Stomach (tissue), 4 donors: ENCODE results near the gene MAEA.

ENCODE experiments used
- EP300 ChIP-seq: sonication (generic); formaldehyde crosslinking; IDR thresholded peaks from one replicate; pipeline ENCODE4 v1.6.1; 2017; ENCODE audit warnings: antibody characterized with exemption
- POLR2A ChIP-seq, 4 donors: fragments of 450-650 bp; IDR thresholded peaks; one replicate each; pipeline ENCODE4 v1.6.1; 2016; ENCODE audit warnings: antibody characterized with exemption in 4 of 4, control low read depth in 2 of 4, mild to moderate bottlenecking in 1 of 4, moderate library complexity in 1 of 4
- TF ChIP-seq, protein P1 (sequence below), 7 experiments: fragments of 450-650 bp in 4 of 7; fragments of 200-600 bp in 3 of 7; sonication (generic) in 3 of 7; IDR thresholded peaks; one replicate each; pipeline ENCODE4 v1.5.1; 2016 to 2019; ENCODE audit warnings: antibody characterized with exemption in 7 of 7, control low read depth in 2 of 7, mild to moderate bottlenecking in 1 of 7

DNA sequence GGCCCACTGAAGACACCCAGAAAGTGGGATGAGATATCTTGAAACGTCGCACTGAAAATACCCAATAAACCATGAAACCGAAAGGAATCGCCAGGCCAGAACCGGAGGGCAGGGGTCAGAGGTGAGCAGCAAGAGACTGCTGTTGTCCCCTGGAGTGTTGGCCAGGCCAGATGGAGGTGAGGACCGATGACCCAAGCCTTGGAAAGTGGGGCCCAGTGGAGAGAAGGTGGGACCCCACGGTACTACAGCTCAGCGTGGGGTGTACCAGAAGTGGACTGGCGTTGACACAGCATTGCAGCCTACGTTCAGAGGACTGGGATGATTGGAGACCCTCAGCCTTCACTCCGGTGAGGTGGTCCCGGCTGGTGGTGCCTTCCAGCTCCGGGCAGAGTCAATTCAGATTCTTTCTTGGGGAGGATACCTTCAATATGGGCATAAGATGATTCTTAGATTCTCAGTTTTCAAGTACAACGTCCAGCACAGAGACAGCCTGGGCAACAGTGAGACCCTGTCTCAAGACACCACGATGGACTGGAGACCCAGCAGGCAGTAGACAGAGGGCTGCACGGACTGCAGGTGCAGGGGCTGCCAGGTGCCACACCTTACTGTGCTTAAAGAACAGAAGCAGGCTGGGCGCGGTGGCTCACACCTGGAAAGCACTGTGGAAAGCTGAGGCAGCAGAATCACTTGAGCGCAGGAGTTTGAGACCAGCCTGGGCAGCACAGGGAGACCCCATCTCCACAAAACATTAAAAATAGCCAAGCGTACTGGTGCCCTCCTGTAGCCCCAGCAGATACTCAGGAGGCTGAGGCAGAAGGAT lies 23.3 kb downstream of the MAEA start:
- TF ChIP-seq, protein P1, sequence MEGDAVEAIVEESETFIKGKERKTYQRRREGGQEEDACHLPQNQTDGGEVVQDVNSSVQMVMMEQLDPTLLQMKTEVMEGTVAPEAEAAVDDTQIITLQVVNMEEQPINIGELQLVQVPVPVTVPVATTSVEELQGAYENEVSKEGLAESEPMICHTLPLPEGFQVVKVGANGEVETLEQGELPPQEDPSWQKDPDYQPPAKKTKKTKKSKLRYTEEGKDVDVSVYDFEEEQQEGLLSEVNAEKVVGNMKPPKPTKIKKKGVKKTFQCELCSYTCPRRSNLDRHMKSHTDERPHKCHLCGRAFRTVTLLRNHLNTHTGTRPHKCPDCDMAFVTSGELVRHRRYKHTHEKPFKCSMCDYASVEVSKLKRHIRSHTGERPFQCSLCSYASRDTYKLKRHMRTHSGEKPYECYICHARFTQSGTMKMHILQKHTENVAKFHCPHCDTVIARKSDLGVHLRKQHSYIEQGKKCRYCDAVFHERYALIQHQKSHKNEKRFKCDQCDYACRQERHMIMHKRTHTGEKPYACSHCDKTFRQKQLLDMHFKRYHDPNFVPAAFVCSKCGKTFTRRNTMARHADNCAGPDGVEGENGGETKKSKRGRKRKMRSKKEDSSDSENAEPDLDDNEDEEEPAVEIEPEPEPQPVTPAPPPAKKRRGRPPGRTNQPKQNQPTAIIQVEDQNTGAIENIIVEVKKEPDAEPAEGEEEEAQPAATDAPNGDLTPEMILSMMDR (IDR thresholded peaks at IDR 0.05) = no peak
- no peak for TF ChIP-seq EP300
- no peak for TF ChIP-seq POLR2A (IDR thresholded peaks at IDR 0.05)
